ENCODE measurements around the gene ZNF664. TPM values are rescaled to one million over a fixed set of nuclear protein-coding genes. Genes with fewer than 3 reads are reported as not detected.

The ZNF664 gene
- total and polyA plus RNA-seq, 2 of the 8 experiments (the other 6 are each of a cell fraction or from before 2014, with no cell fraction given) = 22.8 to 51.4 TPM

DNA sequence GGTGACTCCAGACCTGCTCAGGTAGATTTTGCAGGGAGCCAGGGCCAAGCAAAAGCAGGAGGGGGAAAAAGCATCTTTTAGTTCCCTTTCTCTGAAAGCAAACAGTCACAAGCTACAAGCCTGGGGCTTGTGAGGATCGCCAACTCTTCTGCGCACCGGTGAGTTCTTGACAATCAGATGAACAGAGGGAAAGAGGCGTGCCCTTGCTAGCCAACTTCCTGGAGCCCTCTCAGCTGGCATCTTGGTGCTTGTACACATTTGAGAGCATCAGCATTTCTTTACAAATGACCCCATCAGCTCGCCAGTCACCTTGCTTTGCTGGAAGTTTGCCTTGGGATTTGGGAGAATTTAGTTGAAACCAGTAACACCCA, 55.5 kb downstream of the ZNF664 start:
- no peak overlapping the region for H3K56ac ChIP-seq (replicated peaks; ENCODE audit: insufficient read length, low read depth, low read length)
- no peak overlapping the region for H4K5ac ChIP-seq (ENCODE audit: insufficient read length, low read depth, low read length)
- no peak overlapping the region for H3K4me3 ChIP-seq (ENCODE audit: extremely low read depth in 1 of 4, insufficient read depth in 2 of 4, low read depth in 3 of 4, low read length in 4 of 4)
- H3K9ac ChIP-seq (replicated peaks in 1 of 4; ENCODE audit: extremely low read depth in 1 of 4, low read depth in 3 of 4, low read length in 3 of 4) = no peak overlapping the region; a peak in 2 of 7 replicates
- peaks cover 0 to 2% (median 0%) of the 10 kb centered on the region in 4 experiments; a peak in 3 of 7 replicates for H3K4me1 ChIP-seq (replicated peaks in 1 of 4; ENCODE audit: control insufficient read depth in 3 of 4, insufficient read depth in 4 of 4, low read length in 3 of 4)
- H2BK120ac ChIP-seq (replicated peaks; ENCODE audit: low read depth, low read length) = no peak overlapping the region
- no peak overlapping the region for H3K4me2 ChIP-seq (ENCODE audit: insufficient read depth in 1 of 2, low read depth in 2 of 2, low read length in 2 of 2)
- no peak for DNase-seq (ENCODE audit: low read depth in 1 of 2, low spot score in 2 of 2)
- no peaks in the 10 kb centered on the region; a peak in 1 of 7 replicates for H3K27me3 ChIP-seq (replicated peaks in 1 of 4; ENCODE audit: control insufficient read depth in 3 of 4, extremely low read depth in 1 of 4, insufficient read depth in 3 of 4, low read length in 3 of 4)
- no peak overlapping the region for H3K18ac ChIP-seq (ENCODE audit: extremely low read depth, low read length)
- H4K8ac ChIP-seq (ENCODE audit: extremely low read depth, insufficient read depth, low read length) = no peak overlapping the region
- H3K14ac ChIP-seq (ENCODE audit: insufficient read length) = no peak overlapping the region
- H3K79me2 ChIP-seq (ENCODE audit: control insufficient read depth in 1 of 2, insufficient read depth in 2 of 2, low read length in 2 of 2) = no peaks in the 10 kb centered on the region
- POLR2A ChIA-PET (ENCODE audit: partially characterized antibody) = no interaction called here
- no peaks in the 10 kb centered on the region for H3K9me3 ChIP-seq (ENCODE audit: insufficient read depth in 2 of 2, low read depth in 1 of 2, low read length in 1 of 2)
- no peak overlapping the region for H2BK20ac ChIP-seq (ENCODE audit: low read length)
- no peak overlapping the region for H3K27ac ChIP-seq (ENCODE audit: low read depth, low read length)
- TF ChIP-seq CREB1 (IDR thresholded peaks at IDR 0.05) (no peak), HDAC2 (IDR thresholded peaks at IDR 0.05; ENCODE audit: borderline replicate concordance in 1 of 2, low read depth in 2 of 2, low read length in 2 of 2) (no peak), POLR2A (IDR thresholded peaks at IDR 0.05; ENCODE audit: control extremely low read depth in 1 of 2, low read depth in 2 of 2, low read length in 2 of 2) (no peak), E2F6 (IDR thresholded peaks at IDR 0.05) (no peak), SUZ12 (IDR thresholded peaks at IDR 0.05; ENCODE audit: low read length) (no peak)
- H3K23me2 ChIP-seq (ENCODE audit: low read depth, low read length) = no peaks in the 10 kb centered on the region
- FAIRE-seq = no peak
- no peak overlapping the region for H2AK5ac ChIP-seq (ENCODE audit: low read depth, low read length)
- no peak overlapping the region for H4K91ac ChIP-seq (replicated peaks; ENCODE audit: insufficient read length, low read length)
- CTCF ChIA-PET (ENCODE audit: partially characterized antibody) = interaction anchor here (1.0 to 1.2 kb wide), 3 partner anchors 9 to 293 kb away, joined by 3 to 5 read pairs (median 3); no protein-coding TSS in a partner anchor
- WGBS, 2 experiments (ENCODE audit: extremely low coverage in 1 of 2, insufficient coverage in 1 of 2, insufficient read length in 1 of 2, insufficient replicate concordance in 2 of 2, low coverage in 1 of 2, low lambda C conversion rate in 2 of 2, missing lambda C conversion rate in 1 of 2) = 86% methylated on average over 5 of the region's 5 CpGs; no CpG with 5 or more reads in 1 of the 2 experiments
- H3K4ac ChIP-seq (replicated peaks; ENCODE audit: insufficient read length, low read depth, low read length) = no peak overlapping the region
- H2AFZ ChIP-seq (ENCODE audit: low read length) = no peak overlapping the region
- H2BK12ac ChIP-seq (ENCODE audit: low read depth, low read length) = no peak overlapping the region
- no peak overlapping the region for H2BK15ac ChIP-seq (ENCODE audit: low read length)
- no peaks in the 10 kb centered on the region for H3K79me1 ChIP-seq (ENCODE audit: low read depth, low read length)
- H4K20me1 ChIP-seq (replicated peaks in 1 of 2; ENCODE audit: control insufficient read depth in 1 of 2, insufficient read depth in 2 of 2, low read length in 2 of 2) = no peaks in the 10 kb centered on the region
- H3K36me3 ChIP-seq (ENCODE audit: control insufficient read depth in 2 of 4, insufficient read depth in 4 of 4, low read length in 3 of 4) = no peaks in the 10 kb centered on the region
- no peak overlapping the region for H3K23ac ChIP-seq (ENCODE audit: insufficient read length)
- H2BK5ac ChIP-seq (ENCODE audit: low read depth, low read length) = no peak overlapping the region
